GM21381 (cell line): Measurements from ENCODE around the gene TMEM126A.
A peak's percentile ranks its signal among the peaks of the same experiment; 100 is the strongest.

Source experiments
- ATAC-seq: cut with Tn5 transposase; IDR thresholded peaks from one replicate; pipeline ENCODE4 v1.9.1; 2021; ENCODE audit warnings: mild to moderate bottlenecking, moderate library complexity; ENCODE audit not compliant: unreplicated experiment

TMEM126A gene

DNA sequence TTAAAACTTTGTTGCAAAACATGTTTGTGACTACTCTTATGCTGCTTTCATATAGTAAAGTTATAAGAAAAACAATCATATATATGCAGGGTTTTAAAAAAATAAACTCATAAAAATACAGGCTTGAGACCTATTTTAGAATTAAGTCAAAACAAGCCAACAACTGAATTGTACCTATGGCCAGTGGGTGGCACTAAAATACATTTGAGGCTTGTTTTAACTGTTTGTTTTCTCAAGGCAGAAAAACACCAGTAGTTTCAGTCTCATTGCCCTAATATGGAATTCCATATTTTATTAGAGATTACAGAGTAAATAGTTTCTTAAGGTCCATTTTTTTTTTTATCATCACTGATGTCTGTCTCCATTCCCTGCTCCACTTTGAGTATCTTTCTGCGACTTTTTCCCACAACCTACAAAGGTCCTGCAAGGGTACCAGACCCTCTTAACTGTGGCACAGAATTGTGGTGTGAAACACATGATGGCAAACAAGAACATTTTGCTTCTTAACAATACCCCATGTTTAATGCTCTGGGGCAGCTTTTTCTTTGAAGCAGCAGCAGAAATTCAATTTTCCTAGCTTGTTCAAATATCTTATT is 46.7 kb downstream of the TMEM126A start:
- ATAC-seq: no peak

DNA sequence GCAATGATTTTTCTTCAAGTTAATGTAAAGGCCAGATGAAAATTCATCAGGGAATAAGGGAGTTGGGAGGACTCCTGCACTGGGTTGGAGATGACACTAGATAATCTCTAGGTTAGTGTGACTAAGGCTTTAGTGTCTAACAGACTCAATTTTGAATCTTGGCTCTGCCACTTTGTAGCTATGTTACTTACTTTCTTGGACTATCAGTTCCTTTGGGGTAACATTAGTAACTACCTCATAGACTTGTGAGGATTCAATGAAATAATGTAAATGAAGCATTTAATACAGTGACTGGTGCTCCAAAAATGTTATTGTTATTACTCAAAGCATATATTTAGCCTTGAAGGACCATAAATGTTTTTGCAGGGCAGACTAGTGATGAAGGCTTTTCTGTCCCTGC is 47.8 kb downstream of the TMEM126A start:
- no peak for ATAC-seq

DNA sequence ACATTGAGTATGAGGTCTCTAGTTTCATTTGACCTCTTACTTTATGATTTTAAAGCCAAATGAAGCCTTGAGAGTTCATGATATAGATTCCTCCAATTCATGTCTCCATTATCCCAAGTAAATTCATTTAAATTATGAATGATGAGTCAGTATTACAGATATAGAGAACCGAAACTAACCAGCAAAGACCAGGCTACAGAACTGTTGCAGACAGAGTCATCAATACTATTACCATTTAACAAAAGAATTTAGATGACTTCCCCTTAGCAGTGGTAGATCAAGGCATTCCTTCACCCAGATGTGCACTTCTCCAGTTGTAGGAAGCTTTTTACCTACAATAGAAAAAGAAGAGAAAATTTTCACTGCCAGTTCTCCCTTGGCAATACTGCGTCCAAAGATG is 50.0 kb downstream of the TMEM126A start:
- no peak for ATAC-seq

DNA sequence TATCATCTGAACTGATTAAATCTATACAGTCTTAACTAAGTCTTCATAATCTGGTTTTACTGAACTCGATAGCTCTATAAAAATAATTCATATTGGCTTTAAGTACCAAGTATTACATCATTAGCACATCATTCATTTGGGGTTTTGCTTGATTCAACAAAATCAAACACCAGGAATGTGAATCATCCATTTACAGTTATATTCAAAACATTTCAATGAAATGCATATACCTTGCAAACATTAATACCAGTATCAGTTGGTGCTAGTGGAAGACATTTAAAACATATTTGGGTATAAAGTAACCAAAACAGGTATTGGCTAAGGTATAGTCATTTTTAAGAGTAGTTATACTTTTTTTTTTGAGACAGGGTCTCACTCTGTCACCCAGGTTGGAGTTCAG is 50.4 kb downstream of the TMEM126A start:
- ATAC-seq: no peak

DNA sequence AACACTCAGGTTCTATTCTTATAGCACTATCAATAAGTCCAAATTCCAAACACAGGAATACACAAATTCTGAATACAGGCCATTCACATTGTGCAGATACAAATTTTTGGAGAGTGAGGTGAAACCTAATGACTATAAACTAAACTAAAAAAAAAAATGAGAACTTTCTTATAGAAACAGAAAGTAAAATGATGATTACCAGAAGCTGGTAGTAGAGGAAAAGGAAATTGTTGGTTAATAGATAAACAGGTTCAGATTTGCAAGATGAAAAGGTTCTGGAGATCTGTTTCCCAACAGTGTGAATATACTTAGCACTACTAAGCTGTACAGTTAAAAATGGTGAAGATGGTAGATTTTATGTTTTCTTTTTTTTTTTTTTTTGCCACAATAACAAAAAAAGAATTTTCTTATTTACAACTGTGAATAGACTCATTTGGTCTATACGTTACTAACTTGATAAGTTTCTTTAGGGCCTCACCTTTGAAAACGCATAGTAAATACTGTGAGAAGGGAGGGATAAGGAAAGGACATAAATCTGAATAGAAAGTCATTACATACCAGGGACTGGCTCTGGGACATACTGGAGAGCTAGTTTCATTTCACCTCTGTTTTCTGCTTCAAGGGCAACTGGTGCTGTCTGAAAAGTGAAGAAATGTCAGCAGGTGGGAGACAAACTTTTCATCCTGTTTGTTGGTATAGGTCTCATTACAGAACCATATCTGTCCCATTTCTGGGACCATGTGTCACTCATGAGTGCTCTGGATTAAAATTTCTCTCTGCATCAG is 52.4 kb downstream of the TMEM126A start:
- peak; percentile 89 for ATAC-seq

DNA sequence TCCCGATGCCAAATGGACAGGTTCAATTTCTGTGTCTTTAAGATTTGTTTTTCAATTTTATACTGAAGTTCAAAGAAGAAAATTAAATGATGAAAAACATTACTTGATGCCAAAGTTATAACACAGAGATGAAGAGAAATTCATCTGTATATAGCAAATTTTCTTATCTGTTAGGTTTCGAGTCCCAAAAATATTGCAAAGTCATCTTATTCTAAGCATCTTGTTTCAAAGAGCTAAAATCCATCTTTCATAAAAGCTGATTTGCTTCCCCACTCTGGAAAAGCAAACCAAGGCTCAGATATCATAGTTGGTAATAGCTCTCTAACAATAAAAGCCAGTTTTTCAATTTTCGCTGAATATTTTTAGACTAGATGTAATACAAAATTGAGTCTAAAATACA is 57.2 kb downstream of the TMEM126A start:
- ATAC-seq: no peak

DNA sequence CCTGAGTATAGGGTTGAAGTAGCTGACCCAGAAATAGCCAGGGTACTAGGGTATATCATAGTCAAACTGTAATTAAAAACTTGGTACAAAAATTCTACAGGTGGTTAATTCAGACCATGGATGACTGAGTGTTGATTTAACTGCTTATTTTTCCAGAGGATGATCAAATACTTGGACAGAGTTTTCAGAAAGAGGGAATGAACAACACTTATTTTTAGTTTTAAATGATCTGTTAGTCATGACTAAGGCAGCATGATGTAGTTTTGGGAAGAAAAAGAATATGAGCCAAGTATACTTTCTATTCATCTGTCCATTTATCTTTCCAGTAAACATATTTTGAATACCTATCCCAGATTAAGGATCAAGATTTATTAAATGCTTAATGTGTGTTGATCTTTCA is 58.0 kb downstream of the TMEM126A start:
- ATAC-seq: no peak
